OCI-LY1 (cell line): ENCODE results near the gene ATP9B.

ENCODE experiments used
- EZH2 ChIP-seq: fragments of 200-600 bp; sonication (generic), shearing (Covaris generic); IDR thresholded peaks from 2 replicates; pipeline ENCODE4 v1.8.0; 2017; ENCODE audit warnings: borderline replicate concordance, mixed run types, mild to moderate bottlenecking, antibody characterized with exemption, low read length, moderate library complexity, mixed read lengths
- TF ChIP-seq, protein P1 (sequence below): fragments of 200-600 bp; sonication (generic), shearing (Covaris generic); IDR thresholded peaks from 2 replicates; pipeline ENCODE4 v1.5.1; 2017; ENCODE audit warnings: mild to moderate bottlenecking, antibody characterized with exemption, low read length, moderate library complexity, mixed read lengths

DNA sequence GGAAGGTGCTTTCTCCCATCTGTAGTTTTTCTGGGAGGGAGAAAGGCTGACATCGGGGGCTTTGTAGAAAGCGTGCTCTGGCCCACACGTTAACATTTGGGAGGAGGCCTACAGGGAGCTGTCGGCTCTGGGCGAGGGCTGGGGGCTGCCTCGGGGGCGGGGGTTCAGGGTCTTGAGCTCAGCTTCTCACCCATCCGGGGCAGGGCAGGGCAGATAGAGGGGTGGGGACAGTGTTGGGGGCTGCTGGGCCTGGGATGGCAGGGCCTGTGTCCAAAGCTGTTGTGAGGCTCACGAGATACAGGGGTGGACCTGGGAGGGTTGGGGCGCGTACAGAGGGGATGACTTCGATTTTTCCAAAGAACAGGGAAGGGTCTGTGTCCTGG is 353.6 kb downstream of the ATP9B start:
- TF ChIP-seq, protein P1, sequence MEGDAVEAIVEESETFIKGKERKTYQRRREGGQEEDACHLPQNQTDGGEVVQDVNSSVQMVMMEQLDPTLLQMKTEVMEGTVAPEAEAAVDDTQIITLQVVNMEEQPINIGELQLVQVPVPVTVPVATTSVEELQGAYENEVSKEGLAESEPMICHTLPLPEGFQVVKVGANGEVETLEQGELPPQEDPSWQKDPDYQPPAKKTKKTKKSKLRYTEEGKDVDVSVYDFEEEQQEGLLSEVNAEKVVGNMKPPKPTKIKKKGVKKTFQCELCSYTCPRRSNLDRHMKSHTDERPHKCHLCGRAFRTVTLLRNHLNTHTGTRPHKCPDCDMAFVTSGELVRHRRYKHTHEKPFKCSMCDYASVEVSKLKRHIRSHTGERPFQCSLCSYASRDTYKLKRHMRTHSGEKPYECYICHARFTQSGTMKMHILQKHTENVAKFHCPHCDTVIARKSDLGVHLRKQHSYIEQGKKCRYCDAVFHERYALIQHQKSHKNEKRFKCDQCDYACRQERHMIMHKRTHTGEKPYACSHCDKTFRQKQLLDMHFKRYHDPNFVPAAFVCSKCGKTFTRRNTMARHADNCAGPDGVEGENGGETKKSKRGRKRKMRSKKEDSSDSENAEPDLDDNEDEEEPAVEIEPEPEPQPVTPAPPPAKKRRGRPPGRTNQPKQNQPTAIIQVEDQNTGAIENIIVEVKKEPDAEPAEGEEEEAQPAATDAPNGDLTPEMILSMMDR, result no peak
- no peak for TF ChIP-seq EZH2
